HG03457 (cell line): ENCODE data around the gene SSR3.
A peak's percentile ranks its signal among the peaks of the same experiment; 100 is the strongest.

Source experiments
- ATAC-seq: cut with Tn5 transposase; IDR thresholded peaks from one replicate; pipeline ENCODE4 v1.9.1; 2021; ENCODE audit warnings: moderate number of reproducible peaks; ENCODE audit not compliant: unreplicated experiment

SSR3 gene

GRCh38 chr3:156539802-156540201, 15.1 kb downstream of the SSR3 start:
- ATAC-seq = no peak

GRCh38 chr3:156539051-156539450, 15.9 kb downstream of the SSR3 start:
- no peak for ATAC-seq

DNA sequence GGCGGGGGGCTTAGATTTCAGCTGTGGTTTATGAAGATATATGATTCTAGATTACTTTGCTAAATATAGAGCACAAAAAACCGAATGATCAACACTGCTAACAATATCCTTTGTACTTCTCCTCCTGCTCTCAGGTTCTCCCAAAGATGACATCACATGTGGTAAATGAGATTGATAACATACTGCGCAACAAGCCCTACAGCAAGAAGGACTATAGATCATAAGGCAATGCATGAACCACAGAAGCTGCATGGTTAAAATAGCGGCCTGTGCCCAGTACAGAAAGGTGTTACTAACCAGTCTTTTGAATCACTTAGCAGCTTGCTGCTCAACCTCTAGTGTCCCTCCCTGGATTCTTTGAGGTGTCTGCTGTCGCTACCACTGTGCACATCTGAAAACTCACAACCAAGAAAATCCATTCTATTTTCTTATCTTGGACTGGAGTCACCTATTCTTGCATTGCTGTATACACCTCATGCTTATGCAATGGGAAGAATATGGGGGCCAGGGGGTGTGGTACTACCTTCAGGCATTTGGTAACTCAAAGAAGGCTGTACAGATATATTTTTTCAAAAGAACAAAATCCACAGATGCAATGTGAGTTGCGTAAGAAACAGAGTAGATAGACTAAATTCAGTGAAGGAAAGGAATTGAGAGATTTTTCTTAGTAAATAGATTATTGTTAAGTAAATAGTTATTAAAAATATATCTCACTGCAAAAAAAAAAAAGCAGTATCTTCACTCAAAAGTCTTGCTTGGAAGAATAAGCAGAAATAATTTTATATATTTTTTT, 18.2 kb downstream of the SSR3 start:
- no peak for ATAC-seq

DNA sequence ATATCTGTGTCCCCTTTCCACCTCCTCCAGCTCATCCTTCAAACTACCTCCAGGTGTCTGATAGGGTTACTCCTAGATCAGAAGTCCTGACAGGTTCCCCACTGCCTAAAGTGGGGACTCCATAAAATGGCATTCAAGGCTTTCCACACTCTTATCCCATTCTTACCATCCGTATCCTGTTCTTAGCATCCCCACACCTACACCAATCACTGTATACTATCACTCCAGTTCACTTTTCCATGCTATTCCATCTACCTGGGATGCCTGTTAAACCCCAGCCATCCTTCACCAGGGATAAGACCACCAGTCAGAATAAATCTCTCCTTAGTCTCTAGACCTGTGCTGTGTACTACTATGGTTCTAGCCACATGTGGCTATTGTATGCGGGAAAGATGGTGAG, 19.1 kb downstream of the SSR3 start:
- no peak for ATAC-seq

DNA sequence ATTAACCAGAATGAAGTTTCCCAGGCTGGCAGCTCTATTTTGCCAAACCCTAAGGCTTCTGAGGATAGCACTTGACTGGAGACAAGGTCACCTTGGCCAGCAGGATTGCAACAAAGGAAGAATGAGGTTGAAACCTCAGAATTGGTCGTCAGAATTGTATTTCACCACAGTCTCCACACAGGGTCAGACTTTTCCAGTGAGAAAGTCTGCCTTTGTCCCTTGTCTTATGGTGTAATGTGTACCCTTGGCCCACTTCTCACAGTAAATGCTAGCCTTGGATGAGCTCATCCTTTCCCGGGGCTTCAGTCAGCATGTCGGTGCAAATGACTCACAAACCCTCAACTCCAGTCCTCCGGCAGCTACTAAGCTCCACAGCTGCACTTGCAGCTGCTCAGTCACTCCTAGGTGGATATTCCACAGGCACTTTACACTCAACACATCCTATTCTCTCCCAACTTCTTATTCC, 19.7 kb downstream of the SSR3 start:
- ATAC-seq = no peak

DNA sequence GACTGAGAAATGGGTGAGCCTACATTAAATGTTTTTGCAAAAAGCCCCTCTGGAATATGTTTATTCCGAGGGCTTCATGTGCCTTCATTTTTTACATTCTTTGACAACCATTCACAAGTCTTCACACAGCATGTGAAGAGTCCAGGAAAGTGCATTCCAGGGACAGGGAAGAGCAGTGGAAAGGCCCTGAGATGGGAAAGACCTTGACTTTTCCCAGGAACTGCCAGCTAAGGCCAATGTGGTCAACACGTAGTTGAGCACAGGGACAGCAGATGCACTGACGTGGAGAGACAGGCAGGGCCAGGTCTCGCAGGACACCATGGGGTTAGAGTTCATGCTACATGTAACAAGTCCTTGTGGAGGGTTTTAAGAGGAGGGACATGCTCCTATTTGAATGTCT, 21.7 kb downstream of the SSR3 start:
- no peak for ATAC-seq

DNA sequence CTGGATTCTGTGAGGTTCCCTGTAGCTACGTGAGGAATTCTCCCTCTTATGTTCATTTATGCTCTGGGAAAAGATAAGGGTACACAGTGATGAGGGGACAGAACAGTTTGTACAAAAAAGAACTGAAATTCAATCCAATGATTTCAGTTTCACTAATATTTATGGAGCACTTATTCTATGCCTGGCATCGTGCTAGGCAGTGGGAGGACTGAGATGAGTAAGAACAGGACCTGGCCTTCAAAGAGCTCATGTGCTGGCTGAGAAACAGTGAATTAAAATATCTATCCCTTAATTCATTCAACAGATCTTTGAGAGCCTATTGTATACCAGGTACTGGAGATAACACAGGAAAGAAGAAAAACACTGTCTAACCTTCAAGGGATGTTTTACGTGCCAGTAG, 22.2 kb downstream of the SSR3 start:
- ATAC-seq = no peak

GRCh38 chr3:156530980-156531379, 23.9 kb downstream of the SSR3 start:
- no peak for ATAC-seq

GRCh38 chr3:156527060-156527459, 27.9 kb downstream of the SSR3 start:
- ATAC-seq = no peak

DNA sequence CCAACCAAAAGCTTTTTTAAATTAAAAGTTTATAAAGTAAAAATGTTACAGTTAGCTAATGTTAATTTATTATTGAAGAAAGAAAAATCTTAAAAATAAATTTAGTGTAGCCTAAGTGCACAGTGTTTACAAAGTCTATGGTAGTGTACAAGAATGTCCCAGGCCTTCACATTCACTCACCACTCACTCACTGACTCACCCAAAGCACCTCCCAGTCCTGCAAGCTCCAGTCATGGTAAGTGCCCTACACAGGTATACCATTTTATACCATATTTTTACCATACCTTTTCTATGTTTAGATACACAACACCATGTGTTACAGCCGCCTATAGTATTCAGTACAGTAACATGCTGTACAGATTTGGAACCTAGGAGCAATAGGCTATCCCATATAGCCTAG, 29.1 kb downstream of the SSR3 start:
- ATAC-seq = no peak

- no peak for ATAC-seq
Observed at GRCh38 chr3:156522673-156523072, 32.2 kb downstream of the SSR3 start.

DNA sequence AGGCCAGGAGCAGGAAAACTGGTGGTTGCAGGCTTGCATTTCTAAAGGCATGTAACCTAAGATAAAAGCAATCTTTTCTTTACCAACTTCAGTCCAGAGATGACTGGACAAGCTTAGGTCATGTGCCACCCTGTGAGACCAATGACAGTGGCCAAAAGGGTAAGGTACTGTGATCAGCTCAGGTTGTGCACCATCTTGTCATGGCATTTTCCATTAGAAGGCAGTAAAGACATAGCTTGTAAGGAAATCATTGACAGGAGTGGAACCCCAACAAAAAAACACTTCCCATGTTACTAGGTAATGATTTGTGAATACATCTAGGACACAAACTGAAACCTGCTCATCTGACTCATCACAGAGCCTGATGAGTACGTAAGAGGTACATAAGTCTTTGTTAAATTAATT, 35.2 kb downstream of the SSR3 start:
- ATAC-seq = peak; percentile 89

DNA sequence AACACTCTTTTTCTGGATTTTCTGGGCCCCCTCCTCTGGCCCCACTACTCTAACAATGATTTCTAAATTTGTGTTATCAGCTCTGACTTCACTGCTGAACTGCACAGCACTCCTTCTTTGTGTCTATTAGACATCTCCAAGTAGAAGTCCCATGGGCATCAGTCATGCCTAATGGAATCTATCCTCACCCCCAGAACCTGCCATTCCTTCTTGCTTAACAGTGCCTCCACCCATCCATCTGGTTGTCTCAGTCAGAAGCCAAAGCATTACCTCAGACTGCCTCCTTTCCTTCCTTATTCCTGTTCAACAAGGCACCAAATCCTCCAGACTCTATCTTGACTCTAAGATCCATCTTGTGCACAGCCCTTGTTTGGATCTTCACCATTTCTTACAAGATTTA, 36.2 kb downstream of the SSR3 start:
- ATAC-seq = no peak

GRCh38 chr3:156516961-156517360, 38.0 kb downstream of the SSR3 start:
- no peak for ATAC-seq

DNA sequence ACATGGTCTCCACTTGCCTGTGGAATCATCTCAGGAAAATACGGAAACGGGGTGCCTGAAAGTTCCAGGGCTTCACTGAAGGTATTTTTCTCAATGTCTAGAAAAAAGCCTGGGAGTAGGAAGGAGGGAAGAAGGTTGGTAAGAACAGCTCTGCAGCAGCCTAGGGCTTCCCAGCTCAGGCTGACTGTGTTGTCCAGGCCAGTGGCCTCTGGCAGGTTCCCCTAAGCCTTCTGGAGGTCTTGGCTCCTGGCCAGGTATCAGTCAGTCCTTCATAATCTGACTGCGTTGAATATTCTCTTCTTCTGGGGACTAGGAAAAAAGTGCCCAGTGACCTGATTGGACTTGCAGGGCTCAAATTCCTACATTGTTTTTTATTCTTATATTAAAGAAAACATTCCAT, 38.6 kb downstream of the SSR3 start:
- ATAC-seq = no peak

- ATAC-seq = no peak
Observed at GRCh38 chr3:156513619-156514018, 41.3 kb downstream of the SSR3 start.

DNA sequence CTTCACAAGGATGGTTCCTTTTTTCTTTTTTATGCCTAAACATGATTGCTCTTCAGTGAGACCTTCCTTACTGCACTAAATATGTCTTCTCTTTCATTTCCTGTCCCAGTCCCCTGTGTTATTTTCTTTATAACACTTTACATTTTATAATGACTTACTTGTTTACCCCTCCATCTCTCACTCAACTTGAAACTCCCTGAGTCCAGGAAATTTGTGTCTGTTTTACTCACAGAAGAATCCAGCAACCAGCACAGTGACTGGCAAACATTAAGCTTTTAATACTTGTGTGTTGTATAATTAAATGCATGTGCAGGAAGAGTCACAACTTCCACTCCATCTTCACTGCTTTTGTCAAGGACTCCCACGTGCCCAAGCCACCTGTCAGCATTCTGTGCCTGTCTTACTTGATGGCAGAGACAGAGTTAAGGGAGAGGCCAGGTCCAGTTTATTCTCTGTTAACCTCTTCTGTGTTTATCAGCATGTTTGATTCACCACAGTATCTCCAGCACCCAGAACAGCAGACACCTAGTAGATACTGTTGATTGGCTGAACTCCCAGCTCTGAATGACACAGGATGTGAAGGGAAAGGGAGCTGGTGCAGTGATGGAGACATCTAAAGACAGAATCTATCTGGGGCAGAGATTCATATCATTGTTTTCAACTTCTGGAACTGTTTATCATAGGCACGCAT, 42.8 kb downstream of the SSR3 start:
- ATAC-seq = no peak

- ATAC-seq = peak; percentile 81
Observed at GRCh38 chr3:156509189-156510174, 45.4 kb downstream of the SSR3 start.

DNA sequence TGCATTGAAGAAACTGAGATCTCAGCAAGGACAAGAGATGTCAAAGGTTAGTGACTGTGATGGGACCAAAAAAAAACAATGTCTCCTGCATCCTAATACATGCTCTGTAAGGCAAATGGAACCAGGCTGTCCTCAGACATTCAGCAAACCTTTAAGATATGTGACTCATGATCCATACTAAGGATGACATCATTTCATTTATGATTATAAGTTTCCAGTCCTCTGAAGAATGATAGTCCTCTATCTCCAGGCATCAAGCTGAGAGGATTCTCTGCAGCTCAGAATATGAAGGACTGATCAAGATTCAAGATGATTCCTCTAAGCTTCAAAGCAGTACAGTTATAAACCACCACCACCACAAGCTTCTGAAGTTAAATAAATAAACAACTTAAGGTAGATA, 47.6 kb downstream of the SSR3 start:
- ATAC-seq = no peak

- no peak for ATAC-seq
Observed at GRCh38 chr3:156498307-156498706, 56.6 kb downstream of the SSR3 start.

- no peak for ATAC-seq
Observed at GRCh38 chr3:156497326-156497725, 57.6 kb downstream of the SSR3 start.
